Vagina (tissue), 2 donors: ENCODE data around the gene USE1. TPM values are rescaled to one million over a fixed set of nuclear protein-coding genes. Genes with fewer than 3 reads are reported as not detected.

Experiments
- DNase-seq, 2 donors: peaks; one replicate each; pipeline ENCODE4 v3.0.0-alpha.2; 2017; ENCODE audit errors: extremely low spot score in 2 of 2
- H3K27ac ChIP-seq: fragments of 200-600 bp; sonication (generic); one replicate; pipeline ENCODE4 v1.5.1; 2019
- H3K27me3 ChIP-seq: fragments of 200-600 bp; sonication (generic); one replicate; pipeline ENCODE4 v1.5.1; 2019
- H3K36me3 ChIP-seq, 2 donors: fragments of 200-600 bp; sonication (generic); one replicate each; pipeline ENCODE4 v1.5.1; 2017 to 2019
- H3K4me1 ChIP-seq: fragments of 200-600 bp; sonication (generic); one replicate; pipeline ENCODE4 v1.5.1; 2019
- H3K4me3 ChIP-seq, 2 donors: fragments of 200-600 bp; sonication (generic); 1 replicate in 1 of 2; 2 replicates in 1 of 2; pipeline ENCODE4 v1.5.1; 2016 to 2019
- H3K9me3 ChIP-seq: fragments of 200-600 bp; sonication (generic); one replicate; pipeline ENCODE4 v1.5.1; 2019
- POLR2A ChIP-seq, 2 donors: fragments of 450-650 bp; IDR thresholded peaks; one replicate each; pipeline ENCODE4 v1.6.1; 2017; ENCODE audit warnings: antibody characterized with exemption in 2 of 2, mild to moderate bottlenecking in 2 of 2, moderate library complexity in 2 of 2
- POLR2AphosphoS5 ChIP-seq, 2 donors: sonication (generic); formaldehyde crosslinking; IDR thresholded peaks; one replicate each; pipeline ENCODE4 v1.9.0; 2017; ENCODE audit warnings: antibody characterized with exemption in 2 of 2, mild to moderate bottlenecking in 2 of 2, low read depth in 1 of 2; ENCODE audit not compliant: insufficient read depth in 1 of 2
- intact Hi-C: fragments of 100-400 bp; cut with DNase I; formaldehyde crosslinking; loops from one replicate; pipeline ENCODE4 v1.15.1; 2023
- total RNA-seq: library from RNA; depleted of rRNA; stranded (reverse); fragments of >200 nt; gene quantifications from one replicate; pipeline ENCODE4 v1.2.3, GENCODE V29; 2016
- TF ChIP-seq, protein P1 (sequence below), 3 experiments: fragments of 450-650 bp in 2 of 3; fragments of 200-600 bp in 1 of 3; sonication (generic) in 1 of 3; IDR thresholded peaks; one replicate each; pipeline ENCODE4 v1.5.1; 2017 to 2019; ENCODE audit warnings: antibody characterized with exemption in 3 of 3, mild to moderate bottlenecking in 2 of 3, moderate library complexity in 2 of 3

Gene USE1
- total RNA-seq, 1 donor from 2014 or later, result 30.9 TPM

DNA sequence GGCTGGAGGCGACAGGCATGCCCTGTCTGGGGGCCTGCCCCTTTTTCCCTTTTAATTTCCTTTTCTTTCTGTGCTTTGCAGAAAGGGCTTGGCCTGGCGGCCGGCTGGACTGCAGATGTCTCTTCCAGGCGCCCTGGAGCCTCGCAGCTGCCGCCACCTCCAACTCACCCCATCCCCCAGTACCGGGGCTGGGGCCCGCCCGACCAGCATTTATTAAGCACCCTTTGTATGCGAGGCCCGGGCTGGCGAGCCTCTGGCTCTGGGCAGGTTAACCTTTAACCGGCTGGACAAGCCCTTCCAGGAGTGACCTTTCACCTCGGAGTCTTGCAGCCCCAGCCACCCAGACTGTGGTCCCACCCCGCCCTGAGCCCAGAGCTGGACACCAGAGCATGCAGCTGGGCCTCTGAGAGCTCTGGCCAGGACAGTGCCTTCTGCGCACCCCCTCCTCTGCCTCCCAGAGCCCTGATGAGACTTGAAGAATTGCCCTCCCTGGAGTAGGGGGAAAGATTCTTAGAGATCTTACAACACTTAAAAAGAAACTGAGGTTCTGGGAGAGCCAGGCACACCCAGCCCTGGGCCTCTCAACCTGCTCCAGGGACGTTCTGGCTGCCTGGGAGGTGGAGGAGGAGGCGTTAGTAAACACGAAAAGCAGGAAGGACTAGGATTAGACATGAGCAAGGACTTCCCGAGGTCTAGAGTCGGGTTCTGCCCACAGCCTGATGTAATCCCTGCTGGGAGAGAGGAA lies 31.7 kb downstream of the USE1 start:
- intact Hi-C loops, result no loop called here
- TF ChIP-seq POLR2AphosphoS5 (IDR thresholded peaks at IDR 0.05; ENCODE audit: insufficient read depth in 1 of 2, low read depth in 1 of 2) (no peak), POLR2A (IDR thresholded peaks at IDR 0.05) (no peak)
- TF ChIP-seq, protein P1, sequence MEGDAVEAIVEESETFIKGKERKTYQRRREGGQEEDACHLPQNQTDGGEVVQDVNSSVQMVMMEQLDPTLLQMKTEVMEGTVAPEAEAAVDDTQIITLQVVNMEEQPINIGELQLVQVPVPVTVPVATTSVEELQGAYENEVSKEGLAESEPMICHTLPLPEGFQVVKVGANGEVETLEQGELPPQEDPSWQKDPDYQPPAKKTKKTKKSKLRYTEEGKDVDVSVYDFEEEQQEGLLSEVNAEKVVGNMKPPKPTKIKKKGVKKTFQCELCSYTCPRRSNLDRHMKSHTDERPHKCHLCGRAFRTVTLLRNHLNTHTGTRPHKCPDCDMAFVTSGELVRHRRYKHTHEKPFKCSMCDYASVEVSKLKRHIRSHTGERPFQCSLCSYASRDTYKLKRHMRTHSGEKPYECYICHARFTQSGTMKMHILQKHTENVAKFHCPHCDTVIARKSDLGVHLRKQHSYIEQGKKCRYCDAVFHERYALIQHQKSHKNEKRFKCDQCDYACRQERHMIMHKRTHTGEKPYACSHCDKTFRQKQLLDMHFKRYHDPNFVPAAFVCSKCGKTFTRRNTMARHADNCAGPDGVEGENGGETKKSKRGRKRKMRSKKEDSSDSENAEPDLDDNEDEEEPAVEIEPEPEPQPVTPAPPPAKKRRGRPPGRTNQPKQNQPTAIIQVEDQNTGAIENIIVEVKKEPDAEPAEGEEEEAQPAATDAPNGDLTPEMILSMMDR (IDR thresholded peaks at IDR 0.05), result no peak

DNA sequence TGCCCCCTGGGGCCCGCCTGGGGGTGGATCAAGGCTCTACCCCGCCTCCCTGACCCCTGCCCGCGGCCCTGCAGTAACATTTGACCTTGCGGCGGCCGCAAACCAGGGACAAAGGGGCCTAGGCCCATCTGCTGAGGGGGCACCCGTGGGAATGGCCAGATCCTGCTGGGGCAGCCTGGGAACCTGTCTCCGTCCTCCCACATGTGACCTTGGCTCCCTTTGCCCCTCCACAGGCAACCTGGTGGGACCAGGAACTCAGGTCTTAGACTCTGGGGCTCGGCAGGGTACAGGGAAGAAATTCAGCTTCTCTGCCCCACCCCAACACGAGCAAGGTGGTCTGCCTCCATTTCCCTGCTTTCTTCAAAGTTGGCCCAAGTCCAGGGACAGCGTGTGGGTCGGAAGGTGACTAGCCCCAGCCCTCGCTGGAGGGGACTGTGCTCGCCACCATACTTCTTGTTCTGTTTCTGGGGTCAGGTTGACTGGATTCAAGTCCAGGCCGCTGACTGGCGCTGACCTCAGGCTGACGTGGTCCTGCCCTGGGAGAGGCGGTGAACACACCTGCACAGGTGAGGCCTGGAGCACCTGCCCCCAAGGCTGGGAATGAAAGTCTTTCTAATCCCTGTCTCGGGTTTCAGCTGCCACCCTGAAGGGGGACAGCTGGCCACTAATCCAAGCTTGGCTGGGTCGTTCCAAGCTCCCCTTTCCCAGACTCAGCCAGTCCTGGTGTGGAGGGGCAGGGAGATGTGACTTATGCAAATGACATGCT lies 33.0 kb downstream of the USE1 start:
- intact Hi-C loops, result no loop called here
- no peak for DNase-seq
- TF ChIP-seq POLR2A (IDR thresholded peaks at IDR 0.05) (no peak), POLR2AphosphoS5 (IDR thresholded peaks at IDR 0.05; ENCODE audit: insufficient read depth in 1 of 2, low read depth in 1 of 2) (no peak)
- TF ChIP-seq, protein P1 (IDR thresholded peaks at IDR 0.05), result no peak
- no peaks in the 10 kb centered on the region for H3K9me3 ChIP-seq
- H3K27me3 ChIP-seq, result no peaks in the 10 kb centered on the region
- no peak overlapping the region for H3K27ac ChIP-seq
- H3K36me3 ChIP-seq, result no peaks in the 10 kb centered on the region
- H3K4me3 ChIP-seq, result no peak overlapping the region
- H3K4me1 ChIP-seq, result peaks cover 34% of the 10 kb centered on the region

More for the DNA sequence above, 31.7 kb downstream of the USE1 start:
- Histone ChIP-seq H3K4me1 (peaks cover 48% of the 10 kb centered on the region), H3K4me3 (peak overlapping the region; percentile 81), H3K9me3 (no peaks in the 10 kb centered on the region), H3K27me3 (no peaks in the 10 kb centered on the region), H3K27ac (peak overlapping the region; percentile 84), H3K36me3 (no peaks in the 10 kb centered on the region)
- DNase-seq, result no peak

DNA sequence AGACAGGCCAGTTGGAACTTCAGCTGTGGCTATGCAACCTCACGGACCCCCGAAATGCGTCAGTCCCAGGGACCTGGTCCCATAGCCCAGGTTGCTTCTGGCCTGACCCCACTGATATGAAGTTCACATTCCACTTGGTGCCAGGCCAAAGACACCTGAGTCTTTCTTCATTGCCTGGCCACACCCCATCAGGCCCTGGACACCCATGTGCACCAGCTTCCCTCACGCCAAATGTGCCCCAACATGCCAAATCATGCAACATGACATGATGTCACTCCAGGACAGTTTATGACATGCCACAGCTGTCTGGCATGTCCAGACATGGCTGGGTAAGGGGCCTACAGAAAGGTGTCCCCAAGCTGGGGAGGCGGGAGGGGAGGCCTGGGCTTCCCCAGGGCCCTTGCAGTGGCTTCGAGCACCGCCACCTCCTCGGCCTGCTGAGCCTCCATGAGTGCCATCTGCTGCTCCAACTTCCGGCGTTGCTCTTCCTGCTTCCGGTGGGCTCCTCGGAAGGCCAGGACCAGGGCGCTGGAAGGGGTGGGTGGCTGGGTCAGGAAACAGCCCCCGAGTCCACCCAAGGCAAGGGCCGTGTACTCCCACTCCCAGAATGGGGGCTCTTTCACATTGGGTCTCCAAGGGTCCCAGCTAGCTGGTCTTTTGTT lies 34.9 kb downstream of the USE1 start:
- no peak for TF ChIP-seq POLR2A (IDR thresholded peaks at IDR 0.05)
- no peak for TF ChIP-seq POLR2AphosphoS5 (IDR thresholded peaks at IDR 0.05; ENCODE audit: insufficient read depth in 1 of 2, low read depth in 1 of 2)
- TF ChIP-seq, protein P1 (IDR thresholded peaks at IDR 0.05), result no peak
- no peak overlapping the region for H3K4me3 ChIP-seq
- no peaks in the 10 kb centered on the region for H3K9me3 ChIP-seq
- no peak for DNase-seq
- intact Hi-C loops, result no loop called here
- peaks cover 19% of the 10 kb centered on the region for H3K4me1 ChIP-seq
- H3K36me3 ChIP-seq, result no peaks in the 10 kb centered on the region
- no peak overlapping the region for H3K27ac ChIP-seq
- no peaks in the 10 kb centered on the region for H3K27me3 ChIP-seq

DNA sequence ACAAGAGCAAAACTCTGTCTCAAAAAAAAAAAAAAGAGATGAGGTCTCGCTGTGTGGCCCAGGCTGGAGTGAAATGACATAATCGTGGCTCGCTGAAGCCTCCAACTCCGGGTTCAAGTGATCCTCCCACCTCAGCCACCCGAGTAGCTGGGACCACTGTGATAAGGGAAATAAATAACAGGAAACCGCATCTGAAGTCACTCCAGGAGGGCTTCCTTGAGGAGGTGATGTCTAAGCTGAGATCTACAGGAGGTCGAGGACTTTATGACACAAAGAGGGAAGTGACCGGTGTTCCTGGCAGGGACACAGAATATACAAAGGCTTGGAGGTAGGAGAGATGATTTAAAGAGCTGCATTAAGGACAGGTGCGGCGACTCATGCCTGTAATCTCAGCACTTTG lies 39.5 kb downstream of the USE1 start:
- no peaks in the 10 kb centered on the region for H3K9me3 ChIP-seq
- TF ChIP-seq, protein P1 (IDR thresholded peaks at IDR 0.05), result no peak
- no peak for TF ChIP-seq POLR2AphosphoS5 (IDR thresholded peaks at IDR 0.05; ENCODE audit: insufficient read depth in 1 of 2, low read depth in 1 of 2)
- no peak for TF ChIP-seq POLR2A (IDR thresholded peaks at IDR 0.05)
- no peaks in the 10 kb centered on the region for H3K4me1 ChIP-seq
- H3K27me3 ChIP-seq, result no peaks in the 10 kb centered on the region
- DNase-seq, result no peak
- H3K27ac ChIP-seq, result no peak overlapping the region
- no peaks in the 10 kb centered on the region for H3K36me3 ChIP-seq
- intact Hi-C loops, result no loop called here
- H3K4me3 ChIP-seq, result no peak overlapping the region
